Hematopoietic multipotent progenitor cell treated with erythropoietin and hydrocortisone succinate and interleukin-3 and kit ligand, for 6 days (in vitro differentiated cells): ENCODE measurements around the gene TCEAL4.
"Not testable (repeated sequence)": the region's sequence is repeated elsewhere in the genome, so short reads cannot be mapped to it uniquely, and the experiment has no call there.

Source experiments
- DNase-seq: peaks from one replicate; pipeline ENCODE4 v3.0.0-alpha.2; 2015

TCEAL4 gene

DNA sequence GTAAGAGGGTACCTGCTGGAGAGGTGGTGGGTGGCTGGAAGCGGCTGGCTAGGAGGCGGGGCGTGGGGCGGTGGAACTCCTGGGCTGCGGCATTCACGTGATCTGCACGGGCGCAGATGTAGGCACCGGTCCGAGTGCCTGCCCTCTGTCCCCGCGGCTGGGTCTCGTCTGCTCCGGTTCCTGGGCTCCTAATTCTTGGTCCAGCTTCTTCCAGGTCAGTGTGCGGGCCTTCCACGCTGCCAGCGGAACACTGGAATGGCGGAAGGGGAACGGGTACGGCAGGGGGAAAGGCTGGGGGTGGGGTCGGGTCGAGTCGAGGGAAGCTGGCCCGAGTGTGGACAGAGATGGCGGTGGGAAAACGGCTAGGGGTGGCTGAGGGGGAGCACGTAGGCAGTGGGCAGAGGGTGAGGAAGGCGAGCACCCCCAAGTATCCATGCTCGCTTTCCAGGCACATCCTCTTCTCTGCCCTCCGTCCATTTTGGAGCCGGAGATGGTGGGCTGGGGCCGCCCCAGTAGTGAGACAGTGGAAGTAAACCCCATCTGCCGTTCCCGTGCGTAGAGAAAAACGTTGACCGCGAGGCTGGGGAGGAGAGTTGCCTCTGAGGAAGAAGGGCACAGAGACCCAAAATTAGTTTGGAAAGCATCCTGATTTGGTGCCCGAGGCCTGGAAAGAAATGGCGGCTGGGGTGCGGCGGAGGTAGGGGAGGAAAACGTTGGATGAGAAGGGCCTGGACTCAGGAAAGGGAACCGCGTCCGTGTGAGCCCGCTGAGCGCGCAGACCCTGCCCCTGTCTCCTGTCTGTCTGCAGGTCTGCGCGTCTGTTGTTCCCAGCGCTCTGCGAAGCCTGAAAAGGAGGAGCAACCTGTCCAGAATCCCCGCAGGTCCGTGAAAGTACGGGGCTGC lies at the start of gene TCEAL4:
TSS of gene TCEAL4 (plus strand) at position 105 of the 903 bp plus-strand sequence. CDS start 1,161 bp downstream, outside the sequence.
- DNase-seq: peak; percentile 60

DNA sequence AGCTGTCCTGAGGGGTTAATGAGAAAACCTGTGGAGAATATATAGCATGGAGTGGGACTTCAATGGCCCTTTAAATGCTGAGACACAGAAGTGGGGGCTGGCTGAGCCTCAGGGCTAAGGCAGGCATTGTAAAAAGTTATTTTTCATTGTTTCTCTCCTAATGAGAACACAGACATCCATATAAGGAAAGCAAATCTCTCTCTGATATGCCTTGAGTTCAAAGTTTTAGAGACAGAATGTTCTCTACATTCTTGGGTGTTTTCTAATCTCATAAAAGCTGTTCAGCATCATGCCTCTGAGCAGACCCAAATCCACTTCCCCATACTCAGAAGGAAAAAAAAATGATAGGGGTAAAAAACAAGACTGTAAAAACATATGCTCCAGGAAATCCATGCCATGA lies 49.2 kb upstream of the TCEAL4 start:
- no peak for DNase-seq

DNA sequence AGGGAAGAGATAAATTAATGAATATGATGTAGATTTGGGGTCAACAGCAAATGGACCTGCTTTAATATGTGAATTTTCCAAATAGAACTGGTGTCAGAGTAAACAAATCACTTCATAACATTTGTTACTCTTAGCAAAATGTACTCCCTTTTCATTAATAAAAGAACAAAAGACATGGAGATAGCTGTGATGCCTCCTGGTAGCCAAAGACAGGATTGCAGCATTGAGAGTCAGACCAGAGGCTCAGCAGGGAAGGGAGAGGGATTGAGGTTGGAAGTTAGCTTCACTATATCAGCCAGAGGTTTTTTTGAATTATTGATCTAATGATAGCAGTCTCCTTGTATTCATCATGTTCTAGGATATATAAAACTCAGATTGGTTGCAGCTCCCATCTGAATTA lies 48.6 kb upstream of the TCEAL4 start:
- DNase-seq: no peak

DNA sequence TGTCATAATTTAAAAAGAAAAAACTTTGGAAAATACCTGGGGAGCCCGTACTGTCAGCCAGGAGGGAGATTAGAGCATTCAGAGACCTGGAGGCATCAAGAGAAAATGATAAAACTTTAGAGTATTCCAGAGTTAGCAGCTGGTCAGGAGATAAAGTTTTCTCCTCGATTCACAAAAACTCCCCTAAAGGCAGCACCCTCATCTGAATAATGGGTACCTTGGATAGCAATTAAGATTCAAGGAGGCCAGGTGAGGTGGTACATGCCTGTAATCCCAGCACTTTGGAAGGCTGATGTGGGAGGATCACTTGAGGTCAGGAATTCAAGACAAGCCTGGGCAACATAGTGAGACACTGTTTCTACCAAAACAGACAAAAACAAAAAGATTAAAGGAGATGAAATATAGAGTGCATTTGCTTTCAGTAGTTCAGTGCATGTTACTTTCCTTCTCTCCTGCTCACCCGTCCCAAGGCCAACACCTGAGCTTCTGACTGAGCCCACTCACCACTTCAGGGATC lies 47.4 kb upstream of the TCEAL4 start:
- no peak for DNase-seq

DNA sequence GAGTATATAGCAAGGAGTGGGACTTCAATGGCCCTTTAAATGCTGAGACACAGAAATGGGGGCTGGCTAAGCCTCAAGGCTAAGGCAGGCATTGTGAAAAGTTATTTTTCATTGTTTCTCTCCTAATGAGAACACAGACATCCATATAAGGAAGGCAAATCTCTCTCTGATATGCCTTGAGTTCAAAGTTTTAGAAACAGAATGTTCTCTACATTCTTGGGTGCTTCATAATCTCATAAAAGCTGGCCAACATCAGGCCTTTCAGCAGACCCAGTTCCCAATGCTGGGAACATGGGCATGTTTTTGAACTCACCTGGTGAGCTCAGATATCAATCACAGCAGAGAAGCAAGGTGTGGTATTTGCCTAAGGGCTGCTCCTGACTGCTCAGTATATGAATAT lies 46.6 kb upstream of the TCEAL4 start:
- no peak for DNase-seq

DNA sequence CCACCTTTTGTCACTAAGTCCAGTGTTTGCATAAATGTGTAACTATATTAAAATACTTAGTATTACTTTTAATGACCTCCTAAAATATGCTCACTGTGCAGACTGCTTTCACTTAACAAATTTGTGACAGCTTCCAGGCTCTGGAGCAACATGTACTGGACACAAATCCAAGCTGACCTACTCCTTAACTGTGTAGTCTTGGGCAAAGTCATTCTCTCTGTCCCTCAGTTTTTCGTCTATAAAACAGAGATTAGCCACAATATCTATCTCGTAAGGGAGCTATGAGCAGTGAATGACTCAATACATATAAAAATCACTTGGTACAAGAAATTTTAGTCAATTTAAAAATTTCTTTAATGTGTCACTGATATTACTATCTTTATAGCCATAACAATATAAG lies 45.6 kb upstream of the TCEAL4 start:
- DNase-seq: no peak

DNA sequence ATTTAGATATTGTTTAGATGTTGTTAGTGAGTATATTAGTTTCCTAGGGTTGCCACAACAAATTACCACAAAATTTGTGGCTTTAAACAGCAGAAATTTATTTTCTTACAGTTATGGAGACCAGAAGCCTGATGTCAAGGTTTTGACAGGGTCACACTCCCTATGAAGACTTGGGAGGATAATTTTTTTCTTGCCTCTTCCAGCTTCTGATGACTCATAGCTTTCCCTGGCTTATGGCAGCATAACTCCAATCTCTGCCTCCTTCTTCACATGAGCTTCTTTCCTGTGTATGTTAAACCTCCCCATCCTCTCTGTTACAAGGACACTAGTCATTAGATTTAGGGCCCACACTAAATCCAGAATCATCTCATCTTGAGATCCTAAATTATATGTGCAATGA lies 45.2 kb upstream of the TCEAL4 start:
- no peak for DNase-seq

DNA sequence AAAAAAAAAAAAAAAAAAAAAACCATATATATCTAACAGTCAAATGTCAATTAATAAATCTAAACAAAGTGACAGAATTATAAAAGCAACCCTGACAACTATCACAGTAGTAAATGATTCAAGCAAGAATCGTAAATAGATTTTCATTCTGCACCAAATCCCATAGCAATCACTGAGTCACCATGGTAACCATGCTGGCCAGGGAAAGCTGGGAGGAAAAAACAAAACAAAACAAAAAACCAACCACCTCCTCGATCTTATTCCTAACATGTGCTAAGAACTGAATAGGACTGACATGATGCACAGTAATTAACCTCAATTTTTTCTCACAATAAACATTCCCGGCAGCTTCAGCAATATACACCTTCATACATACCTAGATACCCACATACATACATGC lies 35.4 kb upstream of the TCEAL4 start:
- no peak for DNase-seq

DNA sequence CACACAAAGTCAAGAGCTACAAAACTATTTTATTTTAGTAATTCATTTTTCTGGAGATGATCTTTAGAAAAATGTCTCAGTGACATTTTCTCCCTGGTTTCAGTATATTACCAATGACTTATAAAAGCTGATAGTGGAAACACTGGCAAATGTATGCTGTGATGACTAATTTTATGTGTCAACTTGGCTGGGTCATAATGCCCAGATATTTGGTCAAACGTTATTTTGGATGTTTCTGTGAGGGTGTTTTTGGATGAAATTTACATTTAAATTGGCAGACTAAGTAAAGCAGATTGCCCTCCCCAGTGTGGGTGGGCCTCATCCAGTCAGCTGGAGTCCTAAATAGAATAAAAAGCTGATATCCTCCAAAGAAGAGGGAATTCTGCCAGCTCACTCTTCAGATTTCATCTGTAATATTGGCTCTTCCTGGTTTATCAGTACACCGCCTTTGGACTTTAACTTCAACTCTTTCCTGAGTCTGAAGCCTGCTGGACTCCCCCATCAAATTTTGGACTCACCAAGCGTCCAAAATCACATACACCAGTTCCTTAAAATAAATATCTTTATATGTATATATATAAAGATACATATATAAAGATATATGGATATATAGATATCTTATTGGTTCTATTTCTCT lies 34.8 kb upstream of the TCEAL4 start:
- no peak for DNase-seq

DNA sequence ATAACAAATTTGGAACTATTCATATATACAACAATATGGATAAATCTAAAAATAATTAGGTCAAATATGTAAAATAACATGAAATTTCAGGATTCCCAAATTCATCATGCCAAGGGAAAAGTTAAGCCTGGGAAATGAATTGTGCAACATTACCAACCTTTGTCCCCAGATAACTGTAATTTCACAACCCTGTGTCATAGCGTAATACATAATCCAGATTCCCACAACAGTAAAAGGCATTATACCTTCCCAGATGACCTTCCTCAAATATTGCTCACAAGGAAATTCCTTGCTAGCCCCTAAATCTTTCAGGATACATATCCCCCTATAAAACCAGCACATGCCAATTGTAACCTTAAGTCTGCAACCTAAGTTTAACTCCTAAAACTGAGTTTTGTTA lies 33.1 kb upstream of the TCEAL4 start:
- no peak for DNase-seq

DNA sequence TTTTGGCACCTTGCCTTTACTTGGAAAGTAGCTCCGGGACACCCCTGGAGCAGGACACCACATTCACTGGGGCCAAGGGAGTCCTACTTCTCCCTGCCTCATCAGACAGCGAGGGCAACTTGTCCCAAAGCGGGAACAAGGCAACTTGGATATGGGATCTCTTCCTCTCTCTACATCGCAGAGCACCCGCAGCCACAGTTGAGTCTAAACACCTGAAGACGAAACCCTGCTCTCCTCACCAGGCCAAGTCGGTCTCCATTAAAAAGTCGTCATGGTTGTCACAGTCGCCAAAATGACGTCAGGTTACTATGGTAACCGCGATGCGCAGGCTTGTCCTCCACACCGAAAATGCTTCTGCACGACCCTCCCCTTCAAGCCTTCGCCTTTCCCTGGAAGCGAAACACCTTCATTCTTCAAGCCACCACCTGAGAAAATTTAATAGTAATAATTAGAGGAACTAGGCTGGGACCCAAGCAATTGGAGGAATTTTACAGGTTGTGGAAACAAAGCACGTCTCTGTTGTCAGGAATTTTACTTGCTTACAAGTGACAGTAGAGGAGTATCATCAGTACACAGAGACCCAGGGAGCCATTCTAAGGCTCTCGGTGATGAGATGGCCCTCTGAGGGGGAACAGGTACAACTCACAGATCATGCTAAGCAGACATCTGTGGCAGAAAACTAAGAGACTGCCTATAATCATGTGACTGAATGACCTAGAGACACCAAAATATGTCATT lies 30.5 kb upstream of the TCEAL4 start:
- DNase-seq: peak; percentile 85

DNA sequence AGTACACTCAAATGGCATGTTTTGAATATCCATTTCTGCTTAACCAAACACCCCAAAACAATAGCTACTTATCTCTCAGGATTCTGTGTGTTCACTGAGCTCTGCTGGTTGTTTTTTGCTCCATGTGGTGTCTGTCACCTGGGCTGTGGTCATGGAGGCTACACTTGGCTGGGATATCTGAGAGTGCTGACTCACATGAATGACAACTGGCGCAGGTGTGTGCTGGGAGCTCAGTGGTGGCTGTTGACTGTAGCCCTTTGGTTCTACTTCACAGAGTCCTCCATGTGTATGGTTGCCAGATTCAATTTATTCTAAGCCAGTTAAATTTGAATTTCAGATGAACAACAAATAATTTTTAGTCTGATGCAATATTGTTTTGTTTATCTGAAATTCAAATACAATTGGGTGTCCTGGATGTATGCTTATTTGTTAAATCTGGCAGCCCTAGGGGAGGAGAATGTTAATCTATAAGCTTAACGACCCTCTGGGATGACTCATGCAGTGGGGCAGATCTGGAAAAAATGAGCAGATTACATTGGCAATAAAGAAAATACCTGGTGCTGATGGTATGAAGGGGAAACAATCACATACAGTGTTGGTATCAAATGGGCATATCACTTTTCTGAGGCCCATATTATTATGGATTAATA lies 28.2 kb upstream of the TCEAL4 start:
- no peak for DNase-seq

DNA sequence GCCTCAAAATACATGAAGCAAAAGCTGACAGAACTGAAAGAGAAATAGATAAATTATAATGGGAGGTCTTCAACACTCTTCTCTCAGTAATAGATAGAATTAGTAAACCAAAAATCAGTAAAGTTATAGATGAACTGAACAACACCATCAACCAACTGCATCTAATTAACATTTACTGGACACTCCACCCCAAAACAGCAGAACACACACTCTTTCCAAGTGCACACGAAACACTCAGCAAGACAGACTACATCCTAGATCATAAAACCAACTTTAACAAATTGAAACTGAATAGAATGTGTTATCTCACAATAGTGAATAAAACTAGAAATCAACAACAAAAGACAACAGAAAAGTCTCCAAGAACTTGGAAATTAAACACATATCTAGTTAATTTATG lies 25.1 kb upstream of the TCEAL4 start:
- no peak for DNase-seq

DNA sequence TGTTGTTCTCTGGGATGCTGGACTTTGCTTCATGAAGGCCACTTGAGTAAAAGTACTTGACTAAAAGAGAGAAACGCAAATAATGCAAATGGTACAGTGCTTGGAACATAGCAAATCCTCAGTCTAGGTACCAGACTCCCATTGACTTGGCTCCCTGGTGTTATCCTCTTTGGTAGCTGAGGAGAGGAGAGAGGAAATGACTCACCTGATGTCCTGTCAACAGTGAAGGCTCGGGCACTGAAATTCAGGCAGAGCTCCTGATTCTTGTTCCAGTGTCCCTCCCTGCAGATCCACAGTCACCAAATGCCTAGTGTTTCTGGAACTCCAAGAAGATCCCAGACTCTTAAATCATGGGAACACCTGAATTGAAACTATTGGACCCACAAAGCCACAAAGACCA lies 22.5 kb upstream of the TCEAL4 start:
- no peak for DNase-seq

DNA sequence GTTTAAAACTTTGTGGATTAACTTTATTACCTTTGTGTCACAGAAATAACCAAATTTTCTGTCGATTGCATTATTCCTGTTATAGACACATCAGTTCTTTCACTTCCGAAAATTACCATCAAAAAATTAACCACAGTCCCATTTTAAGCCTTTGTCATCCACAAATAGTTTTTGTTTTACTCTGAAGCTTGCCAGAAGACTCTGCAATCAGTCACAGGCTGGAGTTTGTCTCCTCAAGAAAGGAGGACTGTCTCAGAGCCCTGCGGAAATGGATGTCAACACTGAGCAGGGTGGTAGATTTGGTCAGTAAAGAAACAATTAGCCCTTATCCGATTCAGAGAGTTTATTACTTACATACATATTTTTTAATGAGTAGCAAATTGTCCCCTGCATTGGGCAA lies 20.1 kb upstream of the TCEAL4 start:
- DNase-seq: no peak

DNA sequence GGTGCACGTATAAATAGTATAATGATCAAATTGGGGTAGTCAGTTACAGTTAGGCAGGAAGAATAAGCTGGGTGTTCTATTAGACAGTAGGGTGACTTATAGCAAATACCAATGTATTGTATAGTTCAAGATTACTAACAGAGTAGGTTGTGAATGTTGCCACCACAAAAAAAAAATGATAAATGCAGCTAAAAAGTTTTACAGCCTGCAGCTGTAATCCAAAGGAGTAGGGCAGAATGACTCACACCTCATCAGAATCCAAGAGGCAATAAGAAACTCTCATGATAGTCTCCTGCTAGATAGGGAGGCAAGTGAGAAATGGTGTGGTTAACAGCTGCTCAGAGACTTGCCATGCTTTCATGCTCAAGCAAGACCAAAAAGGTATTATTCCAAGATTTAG lies 19.6 kb upstream of the TCEAL4 start:
- DNase-seq: no peak

DNA sequence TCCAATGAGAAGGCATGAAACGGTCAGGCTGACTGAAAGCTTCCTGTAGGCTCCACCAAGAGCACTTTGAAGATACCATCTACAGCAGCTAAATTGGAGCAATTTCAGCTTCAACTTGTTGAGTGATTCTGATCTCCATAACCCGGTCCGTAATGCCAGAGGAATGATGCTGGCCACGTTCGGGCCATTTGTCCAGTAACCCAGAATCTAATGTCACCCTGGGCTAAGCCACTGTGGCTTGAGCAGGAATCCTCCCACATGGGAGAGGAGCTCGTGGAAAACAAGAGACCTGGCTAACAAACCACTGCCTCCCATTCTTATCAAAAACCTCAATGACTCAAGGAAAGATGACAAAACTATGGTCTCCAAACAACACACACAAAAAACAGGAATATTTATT lies 14.2 kb upstream of the TCEAL4 start:
- no peak for DNase-seq

DNA sequence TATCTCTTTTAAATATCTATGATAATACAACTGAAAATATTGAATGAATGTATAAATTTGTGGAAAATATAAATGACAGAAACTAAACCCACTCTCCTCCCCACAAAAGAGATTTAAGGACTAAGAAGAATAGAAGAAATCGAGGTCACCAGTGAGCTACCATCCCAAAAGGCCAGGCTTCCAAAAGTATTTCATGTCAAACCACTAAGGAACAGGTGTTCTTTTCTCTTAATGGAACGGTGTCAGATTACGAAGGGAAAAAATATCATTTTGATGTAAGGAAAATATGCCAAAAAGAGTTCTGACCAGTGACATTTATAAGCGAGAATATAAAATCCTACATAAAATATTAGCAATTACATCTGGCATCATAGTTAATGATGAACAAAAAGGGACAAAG lies 13.6 kb upstream of the TCEAL4 start:
- DNase-seq: no peak

DNA sequence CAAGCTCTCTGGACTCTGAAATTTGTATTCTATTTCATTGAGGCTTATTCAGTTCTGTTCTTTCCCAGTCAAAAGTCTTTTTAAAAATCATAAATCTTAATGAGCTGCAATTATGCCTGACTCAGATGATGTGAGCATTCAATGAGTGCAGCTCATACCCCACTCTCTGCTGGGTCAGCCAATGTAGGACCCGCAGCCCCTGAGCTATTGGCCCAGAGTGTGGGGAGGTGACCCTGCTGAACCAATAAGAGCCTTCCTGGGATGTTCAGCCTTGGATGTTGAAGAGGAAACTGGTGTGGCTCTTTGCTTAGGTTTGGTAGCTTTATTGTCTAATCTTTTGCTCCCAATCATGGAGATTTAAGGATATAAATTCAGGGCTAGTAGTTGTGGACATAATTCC lies 12.1 kb upstream of the TCEAL4 start:
- DNase-seq: no peak

DNA sequence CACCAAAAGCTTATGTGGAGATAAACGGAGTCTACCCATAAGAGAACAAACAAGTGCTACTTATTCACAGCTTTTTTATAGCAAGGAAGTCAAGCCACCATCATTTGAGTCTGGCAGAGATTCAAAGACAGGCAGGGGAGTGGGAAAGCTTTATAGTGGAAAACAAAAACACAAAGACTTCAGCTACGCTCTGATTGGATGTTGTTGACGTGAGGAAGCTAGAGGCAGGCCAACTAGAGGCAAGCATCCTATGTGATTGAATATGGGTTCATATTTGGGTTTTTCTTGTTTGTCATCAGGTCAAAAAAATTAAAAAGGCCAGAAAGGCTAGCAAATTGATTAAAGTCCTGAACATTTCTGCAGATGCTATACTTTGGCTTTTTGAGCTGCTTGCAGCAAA lies 719 bp upstream of the TCEAL4 start:
- DNase-seq: no peak

DNA sequence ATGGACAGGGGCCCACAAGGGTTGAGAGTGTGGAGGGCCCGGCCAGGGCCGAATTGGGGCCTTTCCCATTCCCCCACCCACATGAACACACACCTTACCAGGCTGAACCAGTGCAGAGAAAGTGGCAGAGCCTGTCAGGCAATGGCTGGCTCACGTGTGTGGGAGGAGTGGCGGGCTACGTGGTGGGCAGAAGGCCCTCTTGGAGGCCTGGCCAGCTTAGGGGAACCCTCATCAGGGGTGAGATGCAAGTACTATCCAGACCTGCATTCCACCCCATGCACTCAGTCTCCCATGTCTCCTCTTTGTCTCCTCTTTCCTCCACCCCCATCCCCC lies 965 bp downstream of the TCEAL4 start:
- peak; percentile 1 for DNase-seq

DNA sequence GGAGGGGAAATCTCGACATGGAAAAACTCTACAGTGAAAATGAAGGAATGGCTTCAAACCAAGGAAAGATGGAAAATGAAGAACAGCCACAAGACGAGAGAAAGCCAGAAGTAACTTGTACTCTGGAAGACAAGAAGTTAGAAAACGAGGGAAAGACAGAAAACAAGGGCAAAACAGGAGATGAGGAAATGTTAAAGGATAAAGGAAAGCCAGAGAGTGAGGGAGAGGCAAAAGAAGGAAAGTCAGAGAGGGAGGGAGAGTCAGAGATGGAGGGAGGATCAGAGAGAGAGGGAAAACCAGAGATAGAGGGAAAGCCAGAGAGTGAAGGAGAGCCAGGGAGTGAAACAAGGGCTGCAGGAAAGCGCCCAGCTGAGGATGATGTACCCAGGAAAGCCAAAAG lies 1.3 kb downstream of the TCEAL4 start:
- no peak for DNase-seq

DNA sequence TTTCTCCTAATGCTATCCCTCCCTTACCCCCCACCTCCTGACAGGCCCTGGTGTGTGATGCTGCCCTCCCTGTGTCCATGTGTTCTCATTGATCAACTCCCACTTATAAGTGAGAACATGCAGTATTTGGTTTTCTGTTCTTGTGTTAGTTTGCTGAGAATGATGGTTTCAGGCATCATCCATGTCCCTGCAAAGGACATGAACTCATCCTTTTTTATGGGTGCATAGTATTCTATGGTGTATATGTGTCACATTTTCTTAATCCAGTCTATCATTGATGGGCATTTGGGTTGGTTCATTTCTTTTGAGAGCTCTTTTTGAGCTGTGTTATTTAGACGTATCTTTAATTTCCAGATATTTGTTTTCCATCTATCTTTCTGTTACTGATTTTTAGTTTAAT lies 7.0 kb downstream of the TCEAL4 start:
- DNase-seq: not testable (repeated sequence)
